ENCODE measurements around the gene RPL35A.
A peak's percentile ranks its signal among the peaks of the same experiment; 100 is the strongest.
"Not testable (repeated sequence)": the region's sequence is repeated elsewhere in the genome, so short reads cannot be mapped to it uniquely, and the experiment has no call there.

RPL35A gene

DNA sequence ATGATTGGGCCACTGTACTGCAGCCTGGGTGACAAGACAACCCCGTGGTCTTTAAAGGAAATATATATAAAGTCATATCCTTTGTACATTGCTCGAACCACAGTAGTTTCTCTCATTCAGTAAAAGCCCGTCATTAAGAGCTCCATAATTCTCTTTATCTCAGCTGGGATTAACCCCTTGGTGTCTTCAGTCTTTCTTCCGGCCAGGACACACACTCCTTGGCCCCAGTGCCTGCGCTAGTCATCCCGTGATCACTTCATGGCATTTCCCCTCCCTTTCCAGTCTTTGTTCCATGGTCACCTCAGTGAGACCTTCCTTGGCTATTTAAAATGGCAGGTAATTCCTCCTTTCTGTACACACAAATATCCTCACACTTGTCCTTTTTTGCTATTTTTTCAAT, 3.3 kb downstream of the RPL35A start:
- H3K4me3 ChIP-seq (replicated peaks; ENCODE audit: low read depth, low read length), result peak overlapping the region; percentile 100
- TF ChIP-seq, protein P1, sequence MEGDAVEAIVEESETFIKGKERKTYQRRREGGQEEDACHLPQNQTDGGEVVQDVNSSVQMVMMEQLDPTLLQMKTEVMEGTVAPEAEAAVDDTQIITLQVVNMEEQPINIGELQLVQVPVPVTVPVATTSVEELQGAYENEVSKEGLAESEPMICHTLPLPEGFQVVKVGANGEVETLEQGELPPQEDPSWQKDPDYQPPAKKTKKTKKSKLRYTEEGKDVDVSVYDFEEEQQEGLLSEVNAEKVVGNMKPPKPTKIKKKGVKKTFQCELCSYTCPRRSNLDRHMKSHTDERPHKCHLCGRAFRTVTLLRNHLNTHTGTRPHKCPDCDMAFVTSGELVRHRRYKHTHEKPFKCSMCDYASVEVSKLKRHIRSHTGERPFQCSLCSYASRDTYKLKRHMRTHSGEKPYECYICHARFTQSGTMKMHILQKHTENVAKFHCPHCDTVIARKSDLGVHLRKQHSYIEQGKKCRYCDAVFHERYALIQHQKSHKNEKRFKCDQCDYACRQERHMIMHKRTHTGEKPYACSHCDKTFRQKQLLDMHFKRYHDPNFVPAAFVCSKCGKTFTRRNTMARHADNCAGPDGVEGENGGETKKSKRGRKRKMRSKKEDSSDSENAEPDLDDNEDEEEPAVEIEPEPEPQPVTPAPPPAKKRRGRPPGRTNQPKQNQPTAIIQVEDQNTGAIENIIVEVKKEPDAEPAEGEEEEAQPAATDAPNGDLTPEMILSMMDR (IDR thresholded peaks at IDR 0.05; ENCODE audit: low read depth, low read length, missing control alignments), result no peak
- no peak for DNase-seq (ENCODE audit: extremely low read depth, low read depth)

DNA sequence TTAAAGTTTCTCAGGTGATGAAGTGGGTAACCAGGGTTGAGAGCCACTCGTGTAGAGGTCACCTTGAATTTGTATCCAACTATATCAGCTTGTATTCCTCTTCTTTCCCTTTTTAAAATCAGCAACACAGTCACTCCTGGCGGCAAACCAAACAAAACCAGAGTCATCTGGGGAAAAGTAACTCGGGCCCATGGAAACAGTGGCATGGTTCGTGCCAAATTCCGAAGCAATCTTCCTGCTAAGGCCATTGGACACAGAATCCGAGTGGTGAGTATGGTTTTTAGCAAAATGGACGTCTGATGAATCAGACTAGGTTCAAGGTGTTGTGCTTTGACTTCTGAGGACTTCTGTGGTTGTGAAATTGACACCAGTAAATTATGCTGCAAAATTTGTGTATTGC, 3.9 kb downstream of the RPL35A start:
- H3K4me3 ChIP-seq (replicated peaks; ENCODE audit: low read depth, low read length), result peak overlapping the region; percentile 100
- TF ChIP-seq, protein P1 (IDR thresholded peaks at IDR 0.05; ENCODE audit: low read depth, low read length, missing control alignments), result no peak
- DNase-seq (ENCODE audit: extremely low read depth, low read depth), result no peak

DNA sequence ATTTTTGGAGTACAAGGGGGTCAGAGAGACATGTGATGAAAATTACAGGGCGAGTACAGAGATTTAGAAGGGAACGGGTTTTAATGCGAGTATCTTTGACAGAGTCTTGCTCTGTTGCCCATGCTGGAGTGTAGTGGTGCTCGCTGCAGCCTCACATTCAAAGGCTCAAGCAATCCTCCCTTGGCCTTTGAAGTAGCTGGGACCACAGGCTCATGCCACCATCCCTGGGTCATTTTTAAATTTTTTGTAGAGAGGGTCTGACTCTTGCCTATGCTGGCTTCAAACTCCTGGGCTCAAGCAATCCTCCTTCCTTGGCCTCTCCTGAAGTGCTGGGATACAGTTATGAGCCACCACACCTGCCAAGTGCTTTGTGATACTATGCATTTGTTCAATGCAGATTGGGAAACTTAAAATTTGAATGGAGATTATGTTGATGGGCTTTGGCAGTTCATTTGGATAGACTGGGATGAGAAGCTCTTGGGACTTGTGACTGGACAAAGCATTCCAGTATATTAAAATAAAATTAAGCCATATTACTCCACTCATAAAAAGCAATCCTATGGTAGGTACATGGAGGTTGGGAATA, 6.0 kb downstream of the RPL35A start:
- TF ChIP-seq, protein P1 (IDR thresholded peaks at IDR 0.05; ENCODE audit: low read depth, low read length, missing control alignments), result no peak
- no peak for DNase-seq (ENCODE audit: extremely low read depth, low read depth)
- H3K4me3 ChIP-seq (replicated peaks; ENCODE audit: low read depth, low read length), result no peak overlapping the region

DNA sequence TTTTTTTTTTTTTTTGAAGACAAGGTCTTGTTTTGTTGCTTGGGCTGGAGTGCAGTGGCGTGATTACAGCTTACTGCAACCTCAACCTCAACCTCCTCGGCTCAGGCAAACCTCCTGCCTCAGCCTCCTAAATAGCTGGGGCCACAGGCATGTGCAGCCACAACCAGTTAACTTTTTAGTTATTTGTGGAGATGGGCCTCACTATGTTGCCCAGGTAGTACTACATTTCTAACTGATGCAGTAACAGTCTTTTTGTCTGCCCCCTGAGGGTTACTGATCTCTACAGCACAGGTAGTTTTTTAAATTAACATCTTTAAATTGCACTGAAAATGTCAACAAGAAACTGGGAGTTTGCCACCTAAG, 6.6 kb downstream of the RPL35A start:
- no peak overlapping the region for H3K4me3 ChIP-seq (replicated peaks; ENCODE audit: low read depth, low read length)
- no peak for DNase-seq (ENCODE audit: extremely low read depth, low read depth)
- TF ChIP-seq, protein P1 (IDR thresholded peaks at IDR 0.05; ENCODE audit: low read depth, low read length, missing control alignments), result no peak

DNA sequence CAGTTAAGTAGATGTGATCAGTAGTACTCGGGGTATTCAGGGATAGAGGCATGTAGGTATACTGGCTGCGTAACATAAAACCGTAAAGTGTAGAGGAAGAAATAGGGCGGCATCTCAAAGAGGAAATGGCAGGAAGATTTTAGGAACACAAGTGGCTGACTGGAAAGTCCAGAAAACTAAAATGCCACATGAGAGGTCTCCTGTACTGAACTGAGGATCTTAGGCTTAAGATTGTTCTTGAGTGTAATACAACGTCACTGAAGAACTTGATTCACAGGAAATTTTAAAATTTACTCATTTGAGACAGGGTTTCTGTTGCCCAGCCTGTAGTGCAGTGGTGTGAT, 7.8 kb downstream of the RPL35A start:
- H3K4me3 ChIP-seq (replicated peaks; ENCODE audit: low read depth, low read length), result no peak overlapping the region
- no peak for DNase-seq (ENCODE audit: extremely low read depth, low read depth)
- TF ChIP-seq, protein P1 (IDR thresholded peaks at IDR 0.05; ENCODE audit: low read depth, low read length, missing control alignments), result no peak

DNA sequence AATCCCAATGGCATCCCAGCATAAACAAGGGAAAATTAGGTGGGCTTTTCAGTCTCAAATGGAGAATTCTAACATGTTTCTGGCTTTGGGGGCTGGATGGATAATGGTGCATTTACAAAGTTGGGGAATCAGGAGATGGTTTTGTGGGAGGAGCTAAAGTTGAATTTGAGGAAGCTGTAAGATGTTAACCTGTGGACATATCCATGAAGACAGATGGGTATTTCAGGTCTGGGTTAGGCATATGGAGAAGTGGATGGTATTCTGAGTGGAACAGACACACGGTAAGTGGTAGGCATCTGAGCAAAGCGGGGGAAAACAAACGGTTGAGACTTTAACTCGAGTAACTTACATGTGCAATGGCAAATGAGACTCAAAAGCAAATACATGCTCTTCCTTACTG, 8.4 kb downstream of the RPL35A start:
- no peak for DNase-seq (ENCODE audit: extremely low read depth, low read depth)
- TF ChIP-seq, protein P1 (IDR thresholded peaks at IDR 0.05; ENCODE audit: low read depth, low read length, missing control alignments), result no peak
- no peak overlapping the region for H3K4me3 ChIP-seq (replicated peaks; ENCODE audit: low read depth, low read length)

DNA sequence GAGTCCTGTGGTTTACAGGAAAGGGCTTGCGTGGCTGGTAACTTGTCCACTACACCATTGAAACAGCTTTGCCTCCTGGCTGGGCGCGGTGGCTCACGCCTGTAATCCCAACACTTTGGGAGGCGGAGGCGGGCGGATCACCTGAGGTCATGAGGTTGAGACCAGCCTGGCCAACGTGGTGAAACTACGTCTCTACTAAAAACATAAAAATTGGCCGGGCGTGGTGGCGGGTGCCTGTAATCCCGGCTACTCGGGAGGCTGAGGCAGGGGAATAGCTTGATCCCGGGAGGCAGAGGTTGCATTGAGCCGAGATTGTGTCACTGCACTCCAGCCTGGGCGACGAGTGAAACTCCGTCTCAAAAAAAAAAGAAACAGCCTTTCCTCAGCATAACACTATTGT, 8.9 kb downstream of the RPL35A start:
- not testable (repeated sequence) for H3K4me3 ChIP-seq (replicated peaks; ENCODE audit: low read depth, low read length); DNase-seq (ENCODE audit: extremely low read depth, low read depth)
